ENCODE measurements around the gene SLC6A6. TPM values are rescaled to one million over a fixed set of nuclear protein-coding genes. Genes with fewer than 3 reads are reported as not detected.

The SLC6A6 gene
- total RNA-seq, 1 donor from 2014 or later, result 24.2 TPM

- no peaks in the 10 kb centered on the region for H3K27me3 ChIP-seq (ENCODE audit: insufficient read depth, low read length)
- H3K36me3 ChIP-seq (ENCODE audit: insufficient read depth, low read length), result peaks cover 3% of the 10 kb centered on the region
- Mint-ChIP-seq H3K36me3 (ENCODE audit: low read depth, unreplicated experiment) (peaks cover 19% of the 10 kb centered on the region), H3K9me3 (ENCODE audit: unreplicated experiment) (peaks cover 4% of the 10 kb centered on the region), H3K27me3 (ENCODE audit: low read depth, unreplicated experiment) (peaks cover 3% of the 10 kb centered on the region), H3K4me1 (ENCODE audit: low read depth, unreplicated experiment) (peaks cover 24% of the 10 kb centered on the region), H3K4me3 (ENCODE audit: unreplicated experiment) (no peak overlapping the region), H3K27ac (ENCODE audit: unreplicated experiment) (no peak overlapping the region)
- H3K9me3 ChIP-seq (ENCODE audit: insufficient read depth, low read depth, low read length), result no peaks in the 10 kb centered on the region
- no peak for TF ChIP-seq EZH2 (IDR thresholded peaks at IDR 0.05; ENCODE audit: insufficient read depth, low read length)
- TF ChIP-seq CTCF (IDR thresholded peaks at IDR 0.05; ENCODE audit: insufficient read depth, low read depth, low read length), result no peak
- peak overlapping the region; percentile 75 for H3K9ac ChIP-seq (ENCODE audit: low read length)
- DNase-seq (ENCODE audit: low read depth) (no peak), FAIRE-seq (no peak)
- H3K4me2 ChIP-seq (ENCODE audit: low read length), result peak overlapping the region; percentile 76
- no peaks in the 10 kb centered on the region for H4K20me1 ChIP-seq (ENCODE audit: insufficient read depth, low read length)
- no peak overlapping the region for H2AFZ ChIP-seq (ENCODE audit: low read depth, low read length)
- peaks cover 27% of the 10 kb centered on the region for H3K4me1 ChIP-seq (ENCODE audit: insufficient read depth, low read length)
- peak overlapping the region; percentile 89 for H3K27ac ChIP-seq (ENCODE audit: low read depth, low read length)
- no peak overlapping the region for H3K4me3 ChIP-seq (ENCODE audit: insufficient read depth, low read depth, low read length)
- H3K79me2 ChIP-seq (ENCODE audit: insufficient read depth, low read length), result no peaks in the 10 kb centered on the region
Measured at GRCh38 chr3:14473411-14473891, 71.0 kb downstream of the SLC6A6 start.

GRCh38 chr3:14474363-14475081 is 72.1 kb downstream of the SLC6A6 start:
- Histone ChIP-seq H3K79me2 (ENCODE audit: insufficient read depth, low read length) (no peaks in the 10 kb centered on the region), H3K4me1 (ENCODE audit: insufficient read depth, low read length) (peaks cover 27% of the 10 kb centered on the region), H3K27ac (ENCODE audit: low read depth, low read length) (no peak overlapping the region), H3K9me3 (ENCODE audit: insufficient read depth, low read depth, low read length) (no peaks in the 10 kb centered on the region), H3K4me3 (ENCODE audit: insufficient read depth, low read depth, low read length) (no peak overlapping the region), H3K4me2 (ENCODE audit: low read length) (no peak overlapping the region), H3K36me3 (ENCODE audit: insufficient read depth, low read length) (peaks cover 3% of the 10 kb centered on the region), H3K9ac (ENCODE audit: low read length) (no peak overlapping the region), H3K27me3 (ENCODE audit: insufficient read depth, low read length) (no peaks in the 10 kb centered on the region), H2AFZ (ENCODE audit: low read depth, low read length) (no peak overlapping the region), H4K20me1 (ENCODE audit: insufficient read depth, low read length) (no peaks in the 10 kb centered on the region)
- Mint-ChIP-seq H3K9me3 (ENCODE audit: unreplicated experiment) (peaks cover 6% of the 10 kb centered on the region), H3K4me3 (ENCODE audit: unreplicated experiment) (no peak overlapping the region), H3K27me3 (ENCODE audit: low read depth, unreplicated experiment) (peaks cover 3% of the 10 kb centered on the region), H3K27ac (ENCODE audit: unreplicated experiment) (no peak overlapping the region), H3K4me1 (ENCODE audit: low read depth, unreplicated experiment) (peaks cover 24% of the 10 kb centered on the region), H3K36me3 (ENCODE audit: low read depth, unreplicated experiment) (peaks cover 27% of the 10 kb centered on the region)
- DNase-seq (ENCODE audit: low read depth) (no peak), FAIRE-seq (no peak)
- TF ChIP-seq CTCF (IDR thresholded peaks at IDR 0.05; ENCODE audit: insufficient read depth, low read depth, low read length) (no peak), EZH2 (IDR thresholded peaks at IDR 0.05; ENCODE audit: insufficient read depth, low read length) (no peak)

GRCh38 chr3:14475621-14476020 is 73.2 kb downstream of the SLC6A6 start:
- FAIRE-seq, result no peak
- no peak overlapping the region for H3K27ac Mint-ChIP-seq (ENCODE audit: unreplicated experiment)

More at GRCh38 chr3:14475621-14476020, 73.2 kb downstream of the SLC6A6 start:
- Histone ChIP-seq H4K20me1 (ENCODE audit: insufficient read depth, low read length) (no peaks in the 10 kb centered on the region), H3K4me2 (ENCODE audit: low read length) (no peak overlapping the region), H3K27me3 (ENCODE audit: insufficient read depth, low read length) (no peaks in the 10 kb centered on the region), H3K27ac (ENCODE audit: low read depth, low read length) (no peak overlapping the region), H3K79me2 (ENCODE audit: insufficient read depth, low read length) (no peaks in the 10 kb centered on the region), H3K4me3 (ENCODE audit: insufficient read depth, low read depth, low read length) (no peak overlapping the region), H3K36me3 (ENCODE audit: insufficient read depth, low read length) (peaks cover 3% of the 10 kb centered on the region), H3K4me1 (ENCODE audit: insufficient read depth, low read length) (peaks cover 33% of the 10 kb centered on the region), H3K9me3 (ENCODE audit: insufficient read depth, low read depth, low read length) (no peaks in the 10 kb centered on the region), H3K9ac (ENCODE audit: low read length) (no peak overlapping the region), H2AFZ (ENCODE audit: low read depth, low read length) (no peak overlapping the region)
- Mint-ChIP-seq H3K36me3 (ENCODE audit: low read depth, unreplicated experiment) (peaks cover 29% of the 10 kb centered on the region), H3K27me3 (ENCODE audit: low read depth, unreplicated experiment) (peaks cover 3% of the 10 kb centered on the region), H3K9me3 (ENCODE audit: unreplicated experiment) (peaks cover 6% of the 10 kb centered on the region), H3K4me1 (ENCODE audit: low read depth, unreplicated experiment) (peaks cover 31% of the 10 kb centered on the region), H3K4me3 (ENCODE audit: unreplicated experiment) (no peak overlapping the region)
- TF ChIP-seq EZH2 (IDR thresholded peaks at IDR 0.05; ENCODE audit: insufficient read depth, low read length), result no peak
- TF ChIP-seq CTCF (IDR thresholded peaks at IDR 0.05; ENCODE audit: insufficient read depth, low read depth, low read length), result no peak
- DNase-seq (ENCODE audit: low read depth), result no peak

Measured in astrocyte (in vitro differentiated cells and primary cell).